Measurements from ENCODE around the gene NDUFS6. TPM values are rescaled to one million over a fixed set of nuclear protein-coding genes. Genes with fewer than 3 reads are reported as not detected.

The NDUFS6 gene
- total and polyA plus RNA-seq, 2 experiments from 2014 or later = 141 to 371 TPM

GRCh38 chr5:1801967-1802295 lies 724 bp downstream of the NDUFS6 start:
- Histone ChIP-seq H3K9me3 (ENCODE audit: low read depth) (no peaks in the 10 kb centered on the region), H3K27me3 (no peaks in the 10 kb centered on the region), H3K27ac (peak overlapping the region; percentile 94), H3K36me3 (peaks cover 44% of the 10 kb centered on the region), H3K4me1 (ENCODE audit: low read depth) (peaks cover 38% of the 10 kb centered on the region), H3K4me3 (peak overlapping the region; percentile 56)
- peak in 1 of 2 donors; percentile 48 for DNase-seq (ENCODE audit: low read depth in 1 of 2, low spot score in 1 of 2)
- no peak for TF ChIP-seq CTCF (IDR thresholded peaks at IDR 0.05; ENCODE audit: low read depth, low read length)

- no peak overlapping the region for H3K4me3 ChIP-seq
- H3K36me3 ChIP-seq = peaks cover 44% of the 10 kb centered on the region
- no peak for DNase-seq (ENCODE audit: low read depth in 1 of 2, low spot score in 1 of 2)
- H3K4me1 ChIP-seq (ENCODE audit: low read depth) = peaks cover 26% of the 10 kb centered on the region
- H3K27me3 ChIP-seq = no peaks in the 10 kb centered on the region
- H3K9me3 ChIP-seq (ENCODE audit: low read depth) = no peaks in the 10 kb centered on the region
- H3K27ac ChIP-seq = peak overlapping the region; percentile 57
- no peak for TF ChIP-seq CTCF (IDR thresholded peaks at IDR 0.05; ENCODE audit: low read depth, low read length)
These were observed 2.0 kb downstream of the NDUFS6 start for GRCh38 chr5:1803192-1803591.

GRCh38 chr5:1804001-1804690 lies 2.9 kb downstream of the NDUFS6 start:
- H3K27ac ChIP-seq = peak overlapping the region; percentile 57
- H3K9me3 ChIP-seq (ENCODE audit: low read depth) = no peaks in the 10 kb centered on the region
- TF ChIP-seq CTCF (IDR thresholded peaks at IDR 0.05; ENCODE audit: low read depth, low read length) = no peak
- DNase-seq (ENCODE audit: low read depth in 1 of 2, low spot score in 1 of 2) = peak; percentile 22 to 44
- peaks cover 29% of the 10 kb centered on the region for H3K4me1 ChIP-seq (ENCODE audit: low read depth)
- no peak overlapping the region for H3K4me3 ChIP-seq
- peaks cover 46% of the 10 kb centered on the region for H3K36me3 ChIP-seq
- no peaks in the 10 kb centered on the region for H3K27me3 ChIP-seq

GRCh38 chr5:1805326-1805725 lies 4.1 kb downstream of the NDUFS6 start:
- peaks cover 48% of the 10 kb centered on the region for H3K36me3 ChIP-seq
- DNase-seq (ENCODE audit: low read depth in 1 of 2, low spot score in 1 of 2) = no peak
- H3K27ac ChIP-seq = no peak overlapping the region
- no peaks in the 10 kb centered on the region for H3K27me3 ChIP-seq
- H3K9me3 ChIP-seq (ENCODE audit: low read depth) = no peaks in the 10 kb centered on the region
- peaks cover 36% of the 10 kb centered on the region for H3K4me1 ChIP-seq (ENCODE audit: low read depth)
- no peak for TF ChIP-seq CTCF (IDR thresholded peaks at IDR 0.05; ENCODE audit: low read depth, low read length)
- no peak overlapping the region for H3K4me3 ChIP-seq

GRCh38 chr5:1805736-1806135 lies 4.5 kb downstream of the NDUFS6 start:
- TF ChIP-seq CTCF (IDR thresholded peaks at IDR 0.05; ENCODE audit: low read depth, low read length) = no peak
- Histone ChIP-seq H3K4me3 (no peak overlapping the region), H3K9me3 (ENCODE audit: low read depth) (no peaks in the 10 kb centered on the region), H3K27ac (no peak overlapping the region), H3K27me3 (no peaks in the 10 kb centered on the region), H3K4me1 (ENCODE audit: low read depth) (peaks cover 36% of the 10 kb centered on the region), H3K36me3 (peaks cover 49% of the 10 kb centered on the region)
- no peak for DNase-seq (ENCODE audit: low read depth in 1 of 2, low spot score in 1 of 2)

All from cardiac muscle cell (in vitro differentiated cells and primary cell).